ENCODE data around the gene TRABD.

TRABD gene

DNA sequence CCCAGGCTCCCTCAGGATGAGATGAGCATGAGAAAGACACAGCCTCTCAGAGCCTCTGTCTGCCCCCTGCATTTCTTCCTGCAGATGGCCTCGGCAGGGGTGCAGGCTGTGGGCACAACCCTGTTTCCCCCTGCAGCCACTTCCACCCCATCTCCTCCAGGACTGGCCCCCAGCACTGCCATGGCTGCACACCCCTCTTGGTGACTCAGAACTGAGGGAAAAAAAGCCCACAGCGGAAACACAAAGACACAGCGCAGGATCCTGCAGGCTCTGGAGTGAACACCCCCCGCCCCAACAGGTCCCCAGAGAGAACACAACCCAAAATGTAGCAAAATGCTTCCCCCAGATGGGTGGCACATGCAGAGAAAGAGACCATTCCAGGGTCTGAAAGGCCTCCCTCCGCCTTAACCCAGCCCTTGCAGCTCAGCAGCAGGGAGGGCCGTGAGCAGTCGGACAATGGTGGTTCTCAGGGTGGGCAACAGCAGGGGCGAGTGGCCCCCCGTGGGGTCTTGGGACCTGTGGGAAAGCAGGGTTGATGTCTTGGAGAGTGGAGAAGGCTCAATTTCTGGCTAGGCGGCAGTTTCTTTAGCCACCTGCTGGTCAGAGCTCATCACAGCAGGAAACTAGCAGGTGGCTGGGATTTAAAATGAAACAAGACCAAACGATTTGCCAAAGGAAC lies 51.2 kb downstream of the TRABD start:
- no peak overlapping the region for H3K18ac ChIP-seq (ENCODE audit: low read length)
- H3K4me1 ChIP-seq (ENCODE audit: control insufficient read depth in 1 of 2, insufficient read depth in 2 of 2, low read length in 2 of 2) = no peaks in the 10 kb centered on the region
- H3K27ac ChIP-seq (ENCODE audit: low read depth, low read length) = no peak overlapping the region
- no peak overlapping the region for H3K4ac ChIP-seq (ENCODE audit: low read depth, low read length)
- H2BK12ac ChIP-seq (ENCODE audit: low read length) = no peak overlapping the region
- no peak overlapping the region for H2BK5ac ChIP-seq (ENCODE audit: low read depth, low read length, poor library complexity)
- no peak overlapping the region for H4K12ac ChIP-seq (ENCODE audit: low read depth, low read length)
- no peak overlapping the region for H2AFZ ChIP-seq (ENCODE audit: insufficient read depth, low read length, poor library complexity)
- WGBS (ENCODE audit: extremely low coverage, insufficient coverage, insufficient read length) = no CpG with 5 or more reads among the region's 11 CpGs
- no peak overlapping the region for H3K4me2 ChIP-seq (ENCODE audit: low read length)
- no peaks in the 10 kb centered on the region for H3K27me3 ChIP-seq (ENCODE audit: insufficient read depth, low read length)
- H4K91ac ChIP-seq (ENCODE audit: low read depth, low read length) = no peak overlapping the region
- H3K79me2 ChIP-seq (ENCODE audit: control insufficient read depth, insufficient read depth, low read length, poor library complexity) = no peaks in the 10 kb centered on the region
- peak in 1 of 2 donors; percentile 31 for DNase-seq
- no peaks in the 10 kb centered on the region for H3K79me1 ChIP-seq (ENCODE audit: low read length)
- no peak overlapping the region for H4K8ac ChIP-seq (ENCODE audit: low read depth, low read length)
- H3K9me3 ChIP-seq (ENCODE audit: insufficient read depth, low read depth, low read length) = peaks cover 19% of the 10 kb centered on the region
- H3K9ac ChIP-seq (ENCODE audit: low read length) = no peak overlapping the region
- no peak overlapping the region for H3K23ac ChIP-seq (ENCODE audit: low read length)
- peaks cover 22 to 25% of the 10 kb centered on the region in 2 experiments for H3K36me3 ChIP-seq (ENCODE audit: control insufficient read depth in 1 of 2, insufficient read depth in 2 of 2, low read length in 2 of 2)
- H3K4me3 ChIP-seq (ENCODE audit: low read depth, low read length) = no peak overlapping the region
- H3K14ac ChIP-seq (ENCODE audit: low read length) = no peak overlapping the region
- H2AK5ac ChIP-seq (ENCODE audit: low read length) = no peak overlapping the region
- no peak overlapping the region for H2BK120ac ChIP-seq (ENCODE audit: insufficient read depth, low read length, poor library complexity)

DNA sequence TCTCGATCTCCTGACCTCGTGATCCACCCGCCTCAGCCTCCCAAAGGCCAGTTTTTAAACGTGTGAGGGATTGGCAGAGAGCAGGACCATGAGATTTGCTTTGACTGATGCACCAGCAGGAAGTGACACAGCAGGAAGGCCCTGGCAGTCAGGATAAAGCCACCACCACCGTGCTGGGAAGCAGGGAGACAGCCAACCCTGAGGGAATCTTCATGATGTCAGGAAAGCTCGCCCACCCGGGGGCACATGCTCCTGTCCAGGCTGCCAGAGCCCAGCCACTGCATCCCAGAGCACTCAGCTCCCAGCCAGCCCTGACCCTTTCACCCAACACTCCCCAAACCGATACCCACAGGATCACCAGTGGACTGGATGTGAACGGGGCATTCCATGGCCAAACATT lies 53.0 kb downstream of the TRABD start:
- peaks cover 19% of the 10 kb centered on the region for H3K9me3 ChIP-seq (ENCODE audit: insufficient read depth, low read depth, low read length)
- no CpG with 5 or more reads among the region's 9 CpGs for WGBS (ENCODE audit: extremely low coverage, insufficient coverage, insufficient read length)
- peaks cover 16 to 18% of the 10 kb centered on the region in 2 experiments for H3K36me3 ChIP-seq (ENCODE audit: control insufficient read depth in 1 of 2, insufficient read depth in 2 of 2, low read length in 2 of 2)
- no peak overlapping the region for H3K4me3 ChIP-seq (ENCODE audit: low read depth, low read length)
- H3K27me3 ChIP-seq (ENCODE audit: insufficient read depth, low read length) = no peaks in the 10 kb centered on the region
- H3K18ac ChIP-seq (ENCODE audit: low read length) = no peak overlapping the region
- H2BK120ac ChIP-seq (ENCODE audit: insufficient read depth, low read length, poor library complexity) = no peak overlapping the region
- no peak overlapping the region for H3K23ac ChIP-seq (ENCODE audit: low read length)
- H2BK5ac ChIP-seq (ENCODE audit: low read depth, low read length, poor library complexity) = no peak overlapping the region
- no peak overlapping the region for H3K4me2 ChIP-seq (ENCODE audit: low read length)
- no peak overlapping the region for H4K12ac ChIP-seq (ENCODE audit: low read depth, low read length)
- H2AK5ac ChIP-seq (ENCODE audit: low read length) = no peak overlapping the region
- H3K14ac ChIP-seq (ENCODE audit: low read length) = no peak overlapping the region
- no peak overlapping the region for H3K27ac ChIP-seq (ENCODE audit: low read depth, low read length)
- H2BK12ac ChIP-seq (ENCODE audit: low read length) = no peak overlapping the region
- H3K9ac ChIP-seq (ENCODE audit: low read length) = no peak overlapping the region
- peaks cover 3 to 7% of the 10 kb centered on the region in 2 experiments for H3K4me1 ChIP-seq (ENCODE audit: control insufficient read depth in 1 of 2, insufficient read depth in 2 of 2, low read length in 2 of 2)
- no peak overlapping the region for H3K4ac ChIP-seq (ENCODE audit: low read depth, low read length)
- no peaks in the 10 kb centered on the region for H3K79me1 ChIP-seq (ENCODE audit: low read length)
- no peak overlapping the region for H2AFZ ChIP-seq (ENCODE audit: insufficient read depth, low read length, poor library complexity)
- no peak overlapping the region for H4K91ac ChIP-seq (ENCODE audit: low read depth, low read length)
- peaks cover 2% of the 10 kb centered on the region for H3K79me2 ChIP-seq (ENCODE audit: control insufficient read depth, insufficient read depth, low read length, poor library complexity)
- no peak for DNase-seq
- H4K8ac ChIP-seq (ENCODE audit: low read depth, low read length) = no peak overlapping the region

DNA sequence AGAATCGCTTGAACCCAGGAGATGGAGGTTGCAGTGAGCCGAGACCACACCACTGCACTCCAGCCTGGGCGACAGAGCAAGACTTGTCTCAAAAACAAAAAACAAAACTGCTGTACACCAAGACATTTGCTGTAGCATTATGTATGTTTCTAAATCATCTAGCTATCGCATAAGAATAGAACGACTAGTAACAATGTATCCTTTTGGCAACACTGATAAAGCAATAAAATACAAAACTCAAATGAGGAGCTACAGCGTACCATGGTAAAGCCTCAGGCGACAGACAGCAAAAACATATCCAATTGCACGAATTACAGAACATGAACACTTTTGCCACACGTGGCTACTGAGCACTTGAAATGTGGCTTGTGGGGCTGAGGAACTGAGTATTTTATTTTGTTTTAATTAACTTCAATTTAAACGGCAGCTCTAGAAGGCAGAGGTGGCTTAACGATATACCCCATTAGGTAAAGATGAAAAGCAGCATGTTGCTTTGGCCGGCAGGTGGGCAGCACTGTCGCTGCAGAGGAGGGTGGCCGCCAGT lies 56.8 kb downstream of the TRABD start:
- Histone ChIP-seq H3K18ac (ENCODE audit: low read length) (no peak overlapping the region), H3K14ac (ENCODE audit: low read length) (no peak overlapping the region), H4K91ac (ENCODE audit: low read depth, low read length) (no peak overlapping the region), H3K4me3 (ENCODE audit: low read depth, low read length) (no peak overlapping the region), H3K9ac (ENCODE audit: low read length) (no peak overlapping the region), H3K27ac (ENCODE audit: low read depth, low read length) (no peak overlapping the region), H3K9me3 (ENCODE audit: insufficient read depth, low read depth, low read length) (peaks cover 2% of the 10 kb centered on the region), H2AK5ac (ENCODE audit: low read length) (no peak overlapping the region), H3K79me2 (ENCODE audit: control insufficient read depth, insufficient read depth, low read length, poor library complexity) (peaks cover 11% of the 10 kb centered on the region), H3K27me3 (ENCODE audit: insufficient read depth, low read length) (no peaks in the 10 kb centered on the region), H3K4ac (ENCODE audit: low read depth, low read length) (no peak overlapping the region), H3K79me1 (ENCODE audit: low read length) (peaks cover 7% of the 10 kb centered on the region), H2BK5ac (ENCODE audit: low read depth, low read length, poor library complexity) (no peak overlapping the region), H3K4me1 (ENCODE audit: control insufficient read depth in 1 of 2, insufficient read depth in 2 of 2, low read length in 2 of 2) (peaks cover 10 to 18% of the 10 kb centered on the region in 2 experiments), H4K12ac (ENCODE audit: low read depth, low read length) (no peak overlapping the region), H4K8ac (ENCODE audit: low read depth, low read length) (no peak overlapping the region), H3K23ac (ENCODE audit: low read length) (no peak overlapping the region), H3K36me3 (ENCODE audit: control insufficient read depth in 1 of 2, insufficient read depth in 2 of 2, low read length in 2 of 2) (peaks cover 26 to 30% of the 10 kb centered on the region in 2 experiments), H3K4me2 (ENCODE audit: low read length) (no peak overlapping the region), H2AFZ (ENCODE audit: insufficient read depth, low read length, poor library complexity) (no peak overlapping the region), H2BK12ac (ENCODE audit: low read length) (no peak overlapping the region), H2BK120ac (ENCODE audit: insufficient read depth, low read length, poor library complexity) (no peak overlapping the region)
- WGBS (ENCODE audit: extremely low coverage, insufficient coverage, insufficient read length) = no CpG with 5 or more reads among the region's 14 CpGs
- no peak for DNase-seq

DNA sequence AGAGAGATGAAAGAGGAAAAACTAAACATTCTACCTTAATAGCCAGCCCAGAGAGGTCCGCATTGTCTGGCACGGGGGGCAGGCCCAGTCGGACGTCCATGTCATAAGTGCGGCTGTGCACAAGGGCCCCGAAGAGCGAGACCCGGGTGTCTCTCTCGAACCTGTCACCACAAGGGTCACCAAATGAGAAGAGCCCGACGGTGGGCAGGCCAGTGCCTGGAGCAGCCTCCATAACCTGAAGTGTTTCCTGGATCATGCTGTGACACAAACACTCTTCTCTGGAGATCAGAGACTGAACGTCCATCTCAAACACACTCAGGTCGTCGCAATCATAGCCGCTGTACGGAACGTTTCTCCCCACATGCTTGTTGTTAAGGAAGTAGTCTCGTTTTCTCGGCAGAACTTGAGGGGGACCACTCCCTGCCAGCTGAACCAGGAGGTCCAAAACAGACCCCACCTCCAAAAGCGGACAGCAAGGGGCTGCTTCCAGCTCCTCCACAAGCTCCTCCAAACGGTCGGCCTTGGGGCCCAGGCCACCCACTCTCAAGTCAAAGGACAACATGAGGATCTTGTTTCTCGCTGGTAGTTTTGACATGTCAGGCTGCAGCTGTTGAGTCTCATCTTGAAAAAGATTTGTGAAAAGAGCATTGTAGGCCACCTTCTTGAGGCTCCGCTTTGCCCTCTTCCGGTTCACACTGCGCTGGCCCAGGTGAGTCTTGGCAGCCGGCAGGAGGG lies 58.1 kb downstream of the TRABD start:
- Histone ChIP-seq H3K18ac (ENCODE audit: low read length) (no peak overlapping the region), H3K14ac (ENCODE audit: low read length) (peak overlapping the region; percentile 2), H3K36me3 (ENCODE audit: control insufficient read depth in 1 of 2, insufficient read depth in 2 of 2, low read length in 2 of 2) (peaks cover 35% of the 10 kb centered on the region in 2 experiments), H3K9ac (ENCODE audit: low read length) (peak overlapping the region; percentile 60), H2BK5ac (ENCODE audit: low read depth, low read length, poor library complexity) (no peak overlapping the region), H3K4ac (ENCODE audit: low read depth, low read length) (peak overlapping the region; percentile 53), H4K12ac (ENCODE audit: low read depth, low read length) (peak overlapping the region; percentile 9), H2AK5ac (ENCODE audit: low read length) (no peak overlapping the region), H3K4me2 (ENCODE audit: low read length) (peak overlapping the region; percentile 84), H3K9me3 (ENCODE audit: insufficient read depth, low read depth, low read length) (peaks cover 2% of the 10 kb centered on the region), H3K27ac (ENCODE audit: low read depth, low read length) (no peak overlapping the region), H3K4me1 (ENCODE audit: control insufficient read depth in 1 of 2, insufficient read depth in 2 of 2, low read length in 2 of 2) (peaks cover 10 to 18% of the 10 kb centered on the region in 2 experiments), H3K4me3 (ENCODE audit: low read depth, low read length) (peak overlapping the region; percentile 92), H3K23ac (ENCODE audit: low read length) (no peak overlapping the region), H3K27me3 (ENCODE audit: insufficient read depth, low read length) (no peaks in the 10 kb centered on the region), H2BK12ac (ENCODE audit: low read length) (no peak overlapping the region), H4K91ac (ENCODE audit: low read depth, low read length) (no peak overlapping the region), H3K79me2 (ENCODE audit: control insufficient read depth, insufficient read depth, low read length, poor library complexity) (peaks cover 11% of the 10 kb centered on the region), H2BK120ac (ENCODE audit: insufficient read depth, low read length, poor library complexity) (no peak overlapping the region), H3K79me1 (ENCODE audit: low read length) (peaks cover 7% of the 10 kb centered on the region), H4K8ac (ENCODE audit: low read depth, low read length) (peak overlapping the region; percentile 92), H2AFZ (ENCODE audit: insufficient read depth, low read length, poor library complexity) (no peak overlapping the region)
- no peak for DNase-seq
- no CpG with 5 or more reads among the region's 27 CpGs for WGBS (ENCODE audit: extremely low coverage, insufficient coverage, insufficient read length)

Data from trophoblast cell (in vitro differentiated cells and primary cell).